Erythroblast (primary cell): ENCODE measurements around the gene DBX1.
A peak's percentile ranks its signal among the peaks of the same experiment; 100 is the strongest.
"Not testable (repeated sequence)": the region's sequence is repeated elsewhere in the genome, so short reads cannot be mapped to it uniquely, and the experiment has no call there.

ENCODE experiments used
- DNase-seq, 2 experiments: peaks; one replicate each; lab custom pipeline; 2025; lab: John Stamatoyannopoulos, UW
- GATA1 ChIP-seq: IDR thresholded peaks from 2 replicates; pipeline ENCODE4 v1.6.1; 2011; ENCODE audit warnings: low read depth, mild to moderate bottlenecking, control low read depth, low read length, moderate library complexity
- POLR2A ChIP-seq: IDR thresholded peaks from 2 replicates; pipeline ENCODE4 v1.6.1; 2011; ENCODE audit warnings: mild to moderate bottlenecking, low read length

Gene DBX1

GRCh38 chr11:20156876-20157613 lies 3.2 kb downstream of the DBX1 start:
- no peak for TF ChIP-seq GATA1
- TF ChIP-seq POLR2A = no peak
- DNase-seq = no peak

GRCh38 chr11:20156280-20156875 lies 3.9 kb downstream of the DBX1 start:
- DNase-seq = no peak
- no peak for TF ChIP-seq POLR2A
- TF ChIP-seq GATA1 = no peak

- no peak for DNase-seq
- no peak for TF ChIP-seq POLR2A
- no peak for TF ChIP-seq GATA1
These were observed 4.5 kb downstream of the DBX1 start for GRCh38 chr11:20155683-20156279.

GRCh38 chr11:20154381-20154780 lies 5.9 kb downstream of the DBX1 start:
- DNase-seq = no peak
- TF ChIP-seq POLR2A = no peak
- no peak for TF ChIP-seq GATA1

- DNase-seq = no peak
- TF ChIP-seq GATA1 (no peak), POLR2A (no peak)
These were observed 21.6 kb downstream of the DBX1 start for GRCh38 chr11:20138707-20139106.

GRCh38 chr11:20137637-20138036 lies 22.6 kb downstream of the DBX1 start:
- TF ChIP-seq GATA1 (no peak), POLR2A (no peak)
- no peak for DNase-seq

GRCh38 chr11:20134991-20135736 lies 25.1 kb downstream of the DBX1 start:
- no peak for DNase-seq
- TF ChIP-seq GATA1 (no peak), POLR2A (no peak)

GRCh38 chr11:20132667-20133039 lies 27.6 kb downstream of the DBX1 start:
- no peak for DNase-seq

GRCh38 chr11:20131788-20132666 lies 28.2 kb downstream of the DBX1 start:
- TF ChIP-seq GATA1 = no peak
- TF ChIP-seq POLR2A = no peak
- DNase-seq = peak; percentile 43 to 66

More at GRCh38 chr11:20132667-20133039, 27.6 kb downstream of the DBX1 start:
- TF ChIP-seq POLR2A = no peak
- TF ChIP-seq GATA1 = no peak

- TF ChIP-seq POLR2A (no peak), GATA1 (no peak)
These were observed 30.6 kb downstream of the DBX1 start for GRCh38 chr11:20129665-20130064.

GRCh38 chr11:20128528-20128825 lies 31.8 kb downstream of the DBX1 start:
- DNase-seq = not testable (repeated sequence)

More at GRCh38 chr11:20129665-20130064, 30.6 kb downstream of the DBX1 start:
- no peak for DNase-seq

- TF ChIP-seq GATA1 (no peak), POLR2A (no peak)
These were observed 32.4 kb downstream of the DBX1 start for GRCh38 chr11:20127671-20128527.

GRCh38 chr11:20126724-20127123 lies 33.6 kb downstream of the DBX1 start:
- TF ChIP-seq POLR2A = no peak
- no peak for TF ChIP-seq GATA1
- no peak for DNase-seq

More at GRCh38 chr11:20127671-20128527, 32.4 kb downstream of the DBX1 start:
- peak; percentile 66 to 85 for DNase-seq
